Bone marrow (tissue), 2 donors: ENCODE measurements around the gene THAP7.

Source experiments
- DNase-seq, 2 donors: peaks; one replicate each; lab custom pipeline; 2025; lab: John Stamatoyannopoulos, UW

Gene THAP7

GRCh38 chr22:20964090-20964798 lies 37.7 kb downstream of the THAP7 start:
- no peak for DNase-seq

GRCh38 chr22:20963201-20964052 lies 38.5 kb downstream of the THAP7 start:
- DNase-seq: no peak

- no peak for DNase-seq
These were observed 39.4 kb downstream of the THAP7 start for GRCh38 chr22:20962491-20962945.

- DNase-seq: no peak
These were observed 41.3 kb downstream of the THAP7 start for GRCh38 chr22:20960609-20961008.

GRCh38 chr22:20959578-20960461 lies 42.1 kb downstream of the THAP7 start:
- no peak for DNase-seq

- no peak for DNase-seq
These were observed 44.1 kb downstream of the THAP7 start for GRCh38 chr22:20957683-20958431.

GRCh38 chr22:20957102-20957682 lies 44.7 kb downstream of the THAP7 start:
- DNase-seq: no peak

GRCh38 chr22:20956258-20957101 lies 45.4 kb downstream of the THAP7 start:
- DNase-seq: no peak

GRCh38 chr22:20955548-20955947 lies 46.4 kb downstream of the THAP7 start:
- DNase-seq: no peak

- DNase-seq: no peak
These were observed 48.0 kb downstream of the THAP7 start for GRCh38 chr22:20953668-20954500.

GRCh38 chr22:20953342-20953608 lies 48.6 kb downstream of the THAP7 start:
- DNase-seq: no peak

- DNase-seq: no peak
These were observed 49.2 kb downstream of the THAP7 start for GRCh38 chr22:20952544-20953341.

GRCh38 chr22:20951932-20952380 lies 50.0 kb downstream of the THAP7 start:
- DNase-seq: no peak

GRCh38 chr22:20951151-20951931 lies 50.6 kb downstream of the THAP7 start:
- no peak for DNase-seq

- no peak for DNase-seq
These were observed 52.2 kb downstream of the THAP7 start for GRCh38 chr22:20949698-20950183.
